Astrocyte of the hippocampus (primary cell): ENCODE results near the gene DNAH10.
A peak's percentile ranks its signal among the peaks of the same experiment; 100 is the strongest.
"Not testable (repeated sequence)": the region's sequence is repeated elsewhere in the genome, so short reads cannot be mapped to it uniquely, and the experiment has no call there.

ENCODE experiments used
- DNase-seq: peaks from one replicate; pipeline ENCODE4 v3.0.0; 2011; ENCODE audit warnings: low read depth, low spot score

DNAH10 gene

GRCh38 chr12:123946516-123947505, 184.7 kb downstream of the DNAH10 start:
- not testable (repeated sequence) for DNase-seq

- not testable (repeated sequence) for DNase-seq
Observed at GRCh38 chr12:123947531-123947930, 185.4 kb downstream of the DNAH10 start.

GRCh38 chr12:123948401-123948795, 186.3 kb downstream of the DNAH10 start:
- no peak for DNase-seq

- peak; percentile 10 for DNase-seq
Observed at GRCh38 chr12:123948796-123949769, 187.0 kb downstream of the DNAH10 start.

- no peak for DNase-seq
Observed at GRCh38 chr12:123949770-123950165, 187.7 kb downstream of the DNAH10 start.

GRCh38 chr12:123950476-123951349, 188.6 kb downstream of the DNAH10 start:
- no peak for DNase-seq

GRCh38 chr12:123951467-123951866, 189.4 kb downstream of the DNAH10 start:
- no peak for DNase-seq

- DNase-seq, result no peak
Observed at GRCh38 chr12:123952037-123952436, 189.9 kb downstream of the DNAH10 start.

- no peak for DNase-seq
Observed at GRCh38 chr12:123954647-123955350, 192.7 kb downstream of the DNAH10 start.

GRCh38 chr12:123956249-123956648, 194.1 kb downstream of the DNAH10 start:
- DNase-seq, result no peak

GRCh38 chr12:123957196-123957595, 195.1 kb downstream of the DNAH10 start:
- no peak for DNase-seq

GRCh38 chr12:123958462-123958861, 196.4 kb downstream of the DNAH10 start:
- no peak for DNase-seq

GRCh38 chr12:123958876-123959275, 196.8 kb downstream of the DNAH10 start:
- DNase-seq, result no peak

- no peak for DNase-seq
Observed at GRCh38 chr12:123960029-123960735, 198.1 kb downstream of the DNAH10 start.

- no peak for DNase-seq
Observed at GRCh38 chr12:123960856-123961255, 198.8 kb downstream of the DNAH10 start.

GRCh38 chr12:123961585-123962345, 199.7 kb downstream of the DNAH10 start:
- no peak for DNase-seq

- DNase-seq, result no peak
Observed at GRCh38 chr12:123962513-123962912, 200.4 kb downstream of the DNAH10 start.

GRCh38 chr12:123963821-123964220, 201.7 kb downstream of the DNAH10 start:
- DNase-seq, result no peak

GRCh38 chr12:123965382-123965781, 203.3 kb downstream of the DNAH10 start:
- DNase-seq, result no peak
